Measurements from ENCODE around the gene RBMS2.

- no peak for TF ChIP-seq CTCF (IDR thresholded peaks at IDR 0.05)
- no peak for TF ChIP-seq POLR2A (IDR thresholded peaks at IDR 0.05)
- no peak for TF ChIP-seq EP300 (IDR thresholded peaks at IDR 0.05)
These were observed 20.5 kb downstream of the RBMS2 start for GRCh38 chr12:56542164-56542563.
